Neural cell (in vitro differentiated cells): Measurements from ENCODE around the gene GRM4. TPM values are rescaled to one million over a fixed set of nuclear protein-coding genes. Genes with fewer than 3 reads are reported as not detected.

Experiments
- H2AFZ ChIP-seq: fragments of 200-600, 300-800 bp; sonication (generic), shearing (Covaris generic); 2 replicates; pipeline ENCODE4 v1.6.0; 2014; ENCODE audit warnings: low read depth, mild to moderate bottlenecking, antibody characterized with exemption, low read length, moderate library complexity
- H3F3A ChIP-seq: fragments of 200-600 bp; shearing (Covaris generic); 2 replicates; pipeline ENCODE4 v1.6.1; 2016; ENCODE audit warnings: mild to moderate bottlenecking, moderate library complexity, mixed read lengths, antibody characterized with exemption, low read length; ENCODE audit not compliant: insufficient read depth, poor library complexity, severe bottlenecking
- H3K27ac ChIP-seq: fragments of 200-600, 300-800 bp; sonication (generic), shearing (Covaris generic); 2 replicates; pipeline ENCODE4 v1.5.1; 2014; ENCODE audit warnings: mild to moderate bottlenecking, low read length, moderate library complexity
- H3K27me3 ChIP-seq: fragments of 300-800, 200-600 bp; sonication (generic), shearing (Covaris generic); 2 replicates; pipeline ENCODE4 v1.6.0; 2014; ENCODE audit warnings: mild to moderate bottlenecking, low read depth, low read length, moderate library complexity; ENCODE audit not compliant: insufficient read depth
- H3K36me3 ChIP-seq: fragments of 300-800, 200-600 bp; sonication (generic), shearing (Covaris generic); 2 replicates; pipeline ENCODE4 v1.5.1; 2014; ENCODE audit warnings: mild to moderate bottlenecking, antibody characterized with exemption, low read length, moderate library complexity; ENCODE audit not compliant: insufficient read depth
- H3K4me2 ChIP-seq: fragments of 300-800, 200-600 bp; sonication (generic), shearing (Covaris generic); 2 replicates; pipeline ENCODE4 v1.6.0; 2014; ENCODE audit warnings: mild to moderate bottlenecking, low read length
- H3K4me3 ChIP-seq: fragments of 300-800, 200-600 bp; sonication (generic), shearing (Covaris generic); 2 replicates; pipeline ENCODE4 v1.5.1; 2014; ENCODE audit warnings: mild to moderate bottlenecking, low read length, moderate library complexity
- H3K79me2 ChIP-seq: fragments of 200-600 bp; shearing (Covaris generic); replicated peaks from 2 replicates; pipeline ENCODE4 v1.6.0; 2014; ENCODE audit warnings: mild to moderate bottlenecking, low read length, moderate library complexity; ENCODE audit not compliant: insufficient read depth
- H3K9ac ChIP-seq: fragments of 300-800, 200-600 bp; sonication (generic), shearing (Covaris generic); 2 replicates; pipeline ENCODE4 v1.6.1; 2016; ENCODE audit warnings: mild to moderate bottlenecking, low read length, mixed read lengths
- H3K9me2 ChIP-seq: fragments of 200-600 bp; shearing (Covaris generic); 2 replicates; pipeline ENCODE4 v1.6.1; 2016; ENCODE audit warnings: mild to moderate bottlenecking, low read length, mixed read lengths; ENCODE audit not compliant: insufficient read depth
- H3K9me3 ChIP-seq: fragments of 200-600, 300-800 bp; sonication (generic), shearing (Covaris generic); 2 replicates; pipeline ENCODE4 v1.6.1; 2016; ENCODE audit warnings: mild to moderate bottlenecking, mixed run types, low read length, moderate library complexity, mixed read lengths
- H4K20me1 ChIP-seq: fragments of 200-600 bp; shearing (Covaris generic); 2 replicates; pipeline ENCODE4 v1.6.1; 2016; ENCODE audit warnings: mild to moderate bottlenecking, mixed run types; ENCODE audit not compliant: insufficient read depth
- EP300 ChIP-seq: fragments of 450-650 bp; conservative IDR thresholded peaks from 2 replicates; pipeline ENCODE4 v1.6.1; 2014; ENCODE audit warnings: antibody characterized with exemption, mild to moderate bottlenecking, moderate library complexity; ENCODE audit not compliant: poor library complexity, severe bottlenecking
- EZH2 ChIP-seq: fragments of 200-600, 300-800 bp; shearing (Covaris generic), sonication (generic); IDR thresholded peaks from 2 replicates; pipeline ENCODE4 v1.6.1; 2014; ENCODE audit warnings: antibody characterized with exemption, low read length, borderline replicate concordance, mild to moderate bottlenecking; ENCODE audit not compliant: insufficient read depth, poor library complexity, severe bottlenecking
- MXI1 ChIP-seq: fragments of 450-650 bp; conservative IDR thresholded peaks from 2 replicates; pipeline ENCODE4 v1.6.1; 2014; ENCODE audit warnings: antibody characterized with exemption, mild to moderate bottlenecking; ENCODE audit not compliant: poor library complexity, severe bottlenecking
- POLR2AphosphoS5 ChIP-seq: IDR thresholded peaks from 2 replicates; pipeline ENCODE4 v1.6.1; 2012
- RAD21 ChIP-seq: fragments of 450-650 bp; conservative IDR thresholded peaks from 2 replicates; pipeline ENCODE4 v1.6.1; 2014; ENCODE audit warnings: antibody characterized with exemption, mild to moderate bottlenecking, moderate library complexity
- SMC3 ChIP-seq: fragments of 450-650 bp; conservative IDR thresholded peaks from 2 replicates; pipeline ENCODE4 v1.6.1; 2014; ENCODE audit warnings: antibody characterized with exemption, mild to moderate bottlenecking, moderate library complexity; ENCODE audit not compliant: poor library complexity
- TAF1 ChIP-seq: IDR thresholded peaks from 2 replicates; pipeline ENCODE4 v1.6.1; 2012; ENCODE audit warnings: low read depth
- polyA plus RNA-seq: library from polyadenylated mRNA; depleted of rRNA; stranded (reverse); fragments of >200 nt; gene quantifications from 2 replicates; pipeline ENCODE4 v1.2.3, GENCODE V29; 2014
- TF ChIP-seq, protein P1 (sequence below): fragments of 450-650 bp; IDR thresholded peaks from 2 replicates; pipeline ENCODE4 v1.5.1; 2014; ENCODE audit warnings: antibody characterized with exemption, mild to moderate bottlenecking, moderate library complexity; ENCODE audit not compliant: poor library complexity, severe bottlenecking
- TF ChIP-seq, protein P2 (sequence below): IDR thresholded peaks from 2 replicates; pipeline ENCODE4 v1.6.1; 2012; ENCODE audit warnings: borderline replicate concordance

GRM4 gene
- polyA plus RNA-seq, 1 donor from 2014 or later: 2.1 TPM

- Histone ChIP-seq H3K9me3 (no peaks in the 10 kb centered on the region), H4K20me1 (no peaks in the 10 kb centered on the region), H3K36me3 (no peaks in the 10 kb centered on the region), H3K79me2 (no peaks in the 10 kb centered on the region), H3K4me2 (no peak overlapping the region), H3F3A (no peaks in the 10 kb centered on the region), H3K9me2 (no peaks in the 10 kb centered on the region), H3K27ac (no peak overlapping the region), H3K4me3 (no peak overlapping the region), H3K9ac (no peak overlapping the region), H3K27me3 (no peaks in the 10 kb centered on the region), H2AFZ (no peak overlapping the region)
- no peak for TF ChIP-seq TAF1
- TF ChIP-seq SMC3: no peak
- TF ChIP-seq, protein P1, sequence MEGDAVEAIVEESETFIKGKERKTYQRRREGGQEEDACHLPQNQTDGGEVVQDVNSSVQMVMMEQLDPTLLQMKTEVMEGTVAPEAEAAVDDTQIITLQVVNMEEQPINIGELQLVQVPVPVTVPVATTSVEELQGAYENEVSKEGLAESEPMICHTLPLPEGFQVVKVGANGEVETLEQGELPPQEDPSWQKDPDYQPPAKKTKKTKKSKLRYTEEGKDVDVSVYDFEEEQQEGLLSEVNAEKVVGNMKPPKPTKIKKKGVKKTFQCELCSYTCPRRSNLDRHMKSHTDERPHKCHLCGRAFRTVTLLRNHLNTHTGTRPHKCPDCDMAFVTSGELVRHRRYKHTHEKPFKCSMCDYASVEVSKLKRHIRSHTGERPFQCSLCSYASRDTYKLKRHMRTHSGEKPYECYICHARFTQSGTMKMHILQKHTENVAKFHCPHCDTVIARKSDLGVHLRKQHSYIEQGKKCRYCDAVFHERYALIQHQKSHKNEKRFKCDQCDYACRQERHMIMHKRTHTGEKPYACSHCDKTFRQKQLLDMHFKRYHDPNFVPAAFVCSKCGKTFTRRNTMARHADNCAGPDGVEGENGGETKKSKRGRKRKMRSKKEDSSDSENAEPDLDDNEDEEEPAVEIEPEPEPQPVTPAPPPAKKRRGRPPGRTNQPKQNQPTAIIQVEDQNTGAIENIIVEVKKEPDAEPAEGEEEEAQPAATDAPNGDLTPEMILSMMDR: no peak
- TF ChIP-seq MXI1: no peak
- no peak for TF ChIP-seq EP300
Observed at GRCh38 chr6:34120953-34121675, 24.8 kb downstream of the GRM4 start.

- no peaks in the 10 kb centered on the region for H3K9me3 ChIP-seq
- TF ChIP-seq EP300 (no peak), TAF1 (no peak), POLR2AphosphoS5 (no peak), RAD21 (no peak), EZH2 (no peak), SMC3 (no peak), MXI1 (no peak)
- TF ChIP-seq, protein P1: no peak
- TF ChIP-seq, protein P2, sequence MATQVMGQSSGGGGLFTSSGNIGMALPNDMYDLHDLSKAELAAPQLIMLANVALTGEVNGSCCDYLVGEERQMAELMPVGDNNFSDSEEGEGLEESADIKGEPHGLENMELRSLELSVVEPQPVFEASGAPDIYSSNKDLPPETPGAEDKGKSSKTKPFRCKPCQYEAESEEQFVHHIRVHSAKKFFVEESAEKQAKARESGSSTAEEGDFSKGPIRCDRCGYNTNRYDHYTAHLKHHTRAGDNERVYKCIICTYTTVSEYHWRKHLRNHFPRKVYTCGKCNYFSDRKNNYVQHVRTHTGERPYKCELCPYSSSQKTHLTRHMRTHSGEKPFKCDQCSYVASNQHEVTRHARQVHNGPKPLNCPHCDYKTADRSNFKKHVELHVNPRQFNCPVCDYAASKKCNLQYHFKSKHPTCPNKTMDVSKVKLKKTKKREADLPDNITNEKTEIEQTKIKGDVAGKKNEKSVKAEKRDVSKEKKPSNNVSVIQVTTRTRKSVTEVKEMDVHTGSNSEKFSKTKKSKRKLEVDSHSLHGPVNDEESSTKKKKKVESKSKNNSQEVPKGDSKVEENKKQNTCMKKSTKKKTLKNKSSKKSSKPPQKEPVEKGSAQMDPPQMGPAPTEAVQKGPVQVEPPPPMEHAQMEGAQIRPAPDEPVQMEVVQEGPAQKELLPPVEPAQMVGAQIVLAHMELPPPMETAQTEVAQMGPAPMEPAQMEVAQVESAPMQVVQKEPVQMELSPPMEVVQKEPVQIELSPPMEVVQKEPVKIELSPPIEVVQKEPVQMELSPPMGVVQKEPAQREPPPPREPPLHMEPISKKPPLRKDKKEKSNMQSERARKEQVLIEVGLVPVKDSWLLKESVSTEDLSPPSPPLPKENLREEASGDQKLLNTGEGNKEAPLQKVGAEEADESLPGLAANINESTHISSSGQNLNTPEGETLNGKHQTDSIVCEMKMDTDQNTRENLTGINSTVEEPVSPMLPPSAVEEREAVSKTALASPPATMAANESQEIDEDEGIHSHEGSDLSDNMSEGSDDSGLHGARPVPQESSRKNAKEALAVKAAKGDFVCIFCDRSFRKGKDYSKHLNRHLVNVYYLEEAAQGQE: no peak
Observed at GRCh38 chr6:34115915-34116314, 30.0 kb downstream of the GRM4 start.

More at GRCh38 chr6:34115915-34116314, 30.0 kb downstream of the GRM4 start:
- no peak overlapping the region for H3K9ac ChIP-seq
- no peak overlapping the region for H3K4me3 ChIP-seq
- peaks cover 7% of the 10 kb centered on the region for H3K27me3 ChIP-seq
- H3K36me3 ChIP-seq: no peaks in the 10 kb centered on the region
- H3K9me2 ChIP-seq: no peaks in the 10 kb centered on the region
- H3K27ac ChIP-seq: no peak overlapping the region
- no peaks in the 10 kb centered on the region for H3F3A ChIP-seq
- H3K4me2 ChIP-seq: no peak overlapping the region
- no peak overlapping the region for H2AFZ ChIP-seq
- no peaks in the 10 kb centered on the region for H4K20me1 ChIP-seq
- no peaks in the 10 kb centered on the region for H3K79me2 ChIP-seq
